Heart left ventricle (tissue), 13 donors: ENCODE results near the gene ITGB8.

Source experiments
- POLR2A ChIP-seq, 2 donors: fragments of 450-650 bp; IDR thresholded peaks; one replicate each; pipeline ENCODE4 v1.6.1; 2017; ENCODE audit warnings: antibody characterized with exemption in 2 of 2, mild to moderate bottlenecking in 2 of 2, moderate library complexity in 2 of 2
- TF ChIP-seq, protein P1 (sequence below), 12 donors: fragments of 200-600 bp; sonication (generic) in 4 of 12; IDR thresholded peaks; one replicate each; pipeline versions ENCODE4 v1.5.0 to v1.8.0; 2018 to 2022; ENCODE audit warnings: antibody characterized with exemption in 12 of 12, mild to moderate bottlenecking in 5 of 12
- donor health status: ischemic (EF 13 %, LVEDD 7.1; RV severe dilation, severe dysfunction).
- donor health status: DM: no; HTN: yes; CAD: no.
- donor health status: DM: no; HTN: no; CAD: no.
- donor health status: ischemic (EF 25% LVEDD 6.9; RV normal size, moderate dysfunction).
- donor health status: ischemic (EF 25% LVEDD 5.7; RV mildly dilated, moderate dysfunction).
- donor health status: ischemic (EF 35%, LVEDD 5.7; RV mildly dilated, moderate dysfunction).
- donor health status: nonischemic (EF 11% LVEDD 7.7; RV severe dilation, severe dysfunction).
- donor health status: DM: yes; HTN: yes; CAD: no.
- donor health status: PGD.
- donor health status: ischemic (EF 29% LVEDD 5.4; RV normal size, mild dysfunction).
- donor health status: nonischemic (EF 23%, LVEDD 6.1; RV moderate dilation, normal function).

DNA sequence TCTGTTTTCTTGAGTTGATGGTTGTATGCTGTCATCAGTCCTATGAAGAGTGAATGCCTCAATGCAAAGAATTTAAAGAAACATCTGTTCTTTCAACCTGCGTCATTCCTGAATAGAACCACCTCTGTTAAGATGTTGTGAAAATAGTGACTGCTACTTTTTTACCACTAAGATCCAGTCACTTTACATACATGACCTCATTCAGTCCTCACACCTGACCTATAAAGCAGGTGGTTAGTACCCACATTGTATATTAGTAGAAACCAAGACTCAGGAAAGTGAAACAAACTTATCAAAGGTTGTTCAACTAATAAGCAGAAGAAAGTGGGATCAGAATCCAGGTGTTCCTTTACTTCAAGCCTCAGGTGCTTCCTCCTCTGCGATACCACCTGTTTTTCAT lies 64.8 kb downstream of the ITGB8 start:
- TF ChIP-seq POLR2A (IDR thresholded peaks at IDR 0.05), result no peak
- TF ChIP-seq, protein P1, sequence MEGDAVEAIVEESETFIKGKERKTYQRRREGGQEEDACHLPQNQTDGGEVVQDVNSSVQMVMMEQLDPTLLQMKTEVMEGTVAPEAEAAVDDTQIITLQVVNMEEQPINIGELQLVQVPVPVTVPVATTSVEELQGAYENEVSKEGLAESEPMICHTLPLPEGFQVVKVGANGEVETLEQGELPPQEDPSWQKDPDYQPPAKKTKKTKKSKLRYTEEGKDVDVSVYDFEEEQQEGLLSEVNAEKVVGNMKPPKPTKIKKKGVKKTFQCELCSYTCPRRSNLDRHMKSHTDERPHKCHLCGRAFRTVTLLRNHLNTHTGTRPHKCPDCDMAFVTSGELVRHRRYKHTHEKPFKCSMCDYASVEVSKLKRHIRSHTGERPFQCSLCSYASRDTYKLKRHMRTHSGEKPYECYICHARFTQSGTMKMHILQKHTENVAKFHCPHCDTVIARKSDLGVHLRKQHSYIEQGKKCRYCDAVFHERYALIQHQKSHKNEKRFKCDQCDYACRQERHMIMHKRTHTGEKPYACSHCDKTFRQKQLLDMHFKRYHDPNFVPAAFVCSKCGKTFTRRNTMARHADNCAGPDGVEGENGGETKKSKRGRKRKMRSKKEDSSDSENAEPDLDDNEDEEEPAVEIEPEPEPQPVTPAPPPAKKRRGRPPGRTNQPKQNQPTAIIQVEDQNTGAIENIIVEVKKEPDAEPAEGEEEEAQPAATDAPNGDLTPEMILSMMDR (IDR thresholded peaks at IDR 0.05), result no peak
